ENCODE results near the gene KNCN. TPM values are rescaled to one million over a fixed set of nuclear protein-coding genes. Genes with fewer than 3 reads are reported as not detected.

The KNCN gene
- total RNA-seq, 1 experiment from 2014 or later, result not detected

DNA sequence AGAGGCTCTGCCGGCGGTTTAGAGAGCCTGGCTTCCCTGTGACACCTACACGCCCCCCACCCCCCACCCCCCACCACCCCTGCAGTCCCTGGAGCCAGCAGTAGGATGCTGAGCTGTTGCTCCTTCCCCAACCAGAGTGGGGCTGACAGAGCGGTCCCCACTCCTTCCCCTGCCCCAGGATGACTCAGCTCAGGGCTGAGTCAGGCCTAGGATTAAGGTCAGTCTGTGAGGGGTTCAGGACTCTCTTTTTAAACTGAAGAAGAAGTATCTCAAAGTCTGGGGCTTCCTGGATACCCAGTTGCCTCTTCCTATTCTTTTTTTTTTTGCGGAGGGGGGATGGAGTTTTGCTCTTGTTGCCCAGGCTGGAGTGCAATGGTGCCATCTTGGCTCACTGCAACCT is 42.7 kb downstream of the KNCN start:
- Histone ChIP-seq H3K4me1 (ENCODE audit: insufficient read depth, low read length) (no peaks in the 10 kb centered on the region), H3K23ac (ENCODE audit: insufficient read length, low read depth, low read length) (no peak overlapping the region), H3T11ph (ENCODE audit: low read length) (no peak overlapping the region), H3K18ac (ENCODE audit: insufficient read length, low read depth, low read length) (no peak overlapping the region), H4K8ac (replicated peaks; ENCODE audit: insufficient read length, low read depth, low read length) (no peak overlapping the region), H3K4ac (ENCODE audit: low read depth, low read length) (no peak overlapping the region), H2BK5ac (ENCODE audit: insufficient read length, low read length) (no peak overlapping the region), H2BK15ac (ENCODE audit: low read depth, low read length) (no peak overlapping the region), H4K5ac (ENCODE audit: insufficient read length, low read depth, low read length) (no peak overlapping the region), H3K27ac (ENCODE audit: insufficient read length, low read depth, low read length) (no peak overlapping the region), H3K79me1 (ENCODE audit: insufficient read depth, low read depth, low read length, poor library complexity, severe bottlenecking) (no peaks in the 10 kb centered on the region), H2AK5ac (ENCODE audit: insufficient read length, low read length) (no peak overlapping the region), H2BK20ac (ENCODE audit: low read depth, low read length, poor library complexity, severe bottlenecking) (no peak overlapping the region), H3K9me3 (ENCODE audit: control insufficient read depth, low read depth, low read length) (no peaks in the 10 kb centered on the region), H3K4me2 (ENCODE audit: insufficient read depth, insufficient read length, low read length) (no peak overlapping the region), H3K14ac (ENCODE audit: insufficient read depth, low read length) (no peak overlapping the region), H4K91ac (ENCODE audit: insufficient read length, low read depth, low read length) (no peak overlapping the region), H3K79me2 (ENCODE audit: insufficient read depth, low read length) (no peaks in the 10 kb centered on the region), H3K23me2 (ENCODE audit: insufficient read length, low read depth, low read length, poor library complexity, severe bottlenecking) (no peaks in the 10 kb centered on the region), H2AFZ (ENCODE audit: low read length) (no peak overlapping the region), H2BK120ac (ENCODE audit: low read depth, low read length, poor library complexity, severe bottlenecking) (no peak overlapping the region), H2BK12ac (ENCODE audit: insufficient read length, low read depth, low read length) (no peak overlapping the region), H3K27me3 (ENCODE audit: insufficient read depth, low read length) (no peaks in the 10 kb centered on the region), H4K20me1 (ENCODE audit: control insufficient read depth, insufficient read depth, insufficient read length) (no peaks in the 10 kb centered on the region), H3K9ac (ENCODE audit: extremely low read depth, insufficient read length, low read length) (no peak overlapping the region), H3K56ac (ENCODE audit: insufficient read length, low read depth, low read length) (no peak overlapping the region)
- no peaks in the 10 kb centered on the region for H3K9me3 Mint-ChIP-seq
- peaks cover 33 to 38% of the 10 kb centered on the region in 2 experiments for H3K4me1 Mint-ChIP-seq
- H3K4me3 Mint-ChIP-seq, result no peak overlapping the region
- DNase-seq, result no peak
- no peaks in the 10 kb centered on the region for H3K36me3 Mint-ChIP-seq (ENCODE audit: insufficient read depth in 1 of 3, low read depth in 3 of 3)
- peaks cover 31% of the 10 kb centered on the region for H3K27me3 Mint-ChIP-seq (ENCODE audit: low read depth)
- TF ChIP-seq, protein P1, sequence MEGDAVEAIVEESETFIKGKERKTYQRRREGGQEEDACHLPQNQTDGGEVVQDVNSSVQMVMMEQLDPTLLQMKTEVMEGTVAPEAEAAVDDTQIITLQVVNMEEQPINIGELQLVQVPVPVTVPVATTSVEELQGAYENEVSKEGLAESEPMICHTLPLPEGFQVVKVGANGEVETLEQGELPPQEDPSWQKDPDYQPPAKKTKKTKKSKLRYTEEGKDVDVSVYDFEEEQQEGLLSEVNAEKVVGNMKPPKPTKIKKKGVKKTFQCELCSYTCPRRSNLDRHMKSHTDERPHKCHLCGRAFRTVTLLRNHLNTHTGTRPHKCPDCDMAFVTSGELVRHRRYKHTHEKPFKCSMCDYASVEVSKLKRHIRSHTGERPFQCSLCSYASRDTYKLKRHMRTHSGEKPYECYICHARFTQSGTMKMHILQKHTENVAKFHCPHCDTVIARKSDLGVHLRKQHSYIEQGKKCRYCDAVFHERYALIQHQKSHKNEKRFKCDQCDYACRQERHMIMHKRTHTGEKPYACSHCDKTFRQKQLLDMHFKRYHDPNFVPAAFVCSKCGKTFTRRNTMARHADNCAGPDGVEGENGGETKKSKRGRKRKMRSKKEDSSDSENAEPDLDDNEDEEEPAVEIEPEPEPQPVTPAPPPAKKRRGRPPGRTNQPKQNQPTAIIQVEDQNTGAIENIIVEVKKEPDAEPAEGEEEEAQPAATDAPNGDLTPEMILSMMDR (conservative IDR thresholded peaks at IDR 0.05), result no peak
- WGBS (ENCODE audit: extremely low coverage, insufficient read length, low lambda C conversion rate), result no CpG with 5 or more reads among the region's 5 CpGs
- H3K27ac Mint-ChIP-seq, result no peak overlapping the region
